T-helper 1 cell treated with Interleukin-12 subunit alpha and Interleukin-12 subunit beta and Interleukin-4 antibody, amounts not matched to agents 30 μg/mL and 1 μg/mL, for 36 hours (primary cell): ENCODE results near the gene APOL3.
"Not testable (repeated sequence)": the region's sequence is repeated elsewhere in the genome, so short reads cannot be mapped to it uniquely, and the experiment has no call there.

Experiments
- H3K27ac Mint-ChIP-seq: one replicate; pipeline ENCODE4 v1.8.0; 2021; ENCODE audit warnings: mild to moderate bottlenecking, mixed read lengths
- H3K27me3 Mint-ChIP-seq: one replicate; pipeline ENCODE4 v1.8.0; 2021; ENCODE audit warnings: low read depth, mixed read lengths
- H3K36me3 Mint-ChIP-seq: one replicate; pipeline ENCODE4 v1.8.0; 2021; ENCODE audit warnings: low read depth, mixed read lengths
- H3K4me1 Mint-ChIP-seq: one replicate; pipeline ENCODE4 v1.8.0; 2021; ENCODE audit warnings: low read depth, mixed read lengths
- H3K4me3 Mint-ChIP-seq: one replicate; pipeline ENCODE4 v1.8.0; 2021; ENCODE audit warnings: mild to moderate bottlenecking, moderate library complexity, mixed read lengths
- H3K9me3 Mint-ChIP-seq: one replicate; pipeline ENCODE4 v1.8.0; 2021; ENCODE audit warnings: mixed read lengths

Gene APOL3

GRCh38 chr22:36123673-36124630 lies 36.6 kb downstream of the APOL3 start:
- peaks cover 3% of the 10 kb centered on the region for H3K27me3 Mint-ChIP-seq
- no peaks in the 10 kb centered on the region for H3K9me3 Mint-ChIP-seq
- peaks cover 9% of the 10 kb centered on the region for H3K4me1 Mint-ChIP-seq
- H3K27ac Mint-ChIP-seq, result peak overlapping the region; percentile 76
- H3K4me3 Mint-ChIP-seq, result peak overlapping the region; percentile 13
- no peaks in the 10 kb centered on the region for H3K36me3 Mint-ChIP-seq

GRCh38 chr22:36120621-36121351 lies 39.8 kb downstream of the APOL3 start:
- not testable (repeated sequence) for H3K4me3 Mint-ChIP-seq, H3K27me3 Mint-ChIP-seq, H3K36me3 Mint-ChIP-seq, H3K4me1 Mint-ChIP-seq, H3K27ac Mint-ChIP-seq, H3K9me3 Mint-ChIP-seq

- no peaks in the 10 kb centered on the region for H3K9me3 Mint-ChIP-seq
- no peaks in the 10 kb centered on the region for H3K4me1 Mint-ChIP-seq
- no peak overlapping the region for H3K27ac Mint-ChIP-seq
- no peaks in the 10 kb centered on the region for H3K36me3 Mint-ChIP-seq
- no peak overlapping the region for H3K4me3 Mint-ChIP-seq
- no peaks in the 10 kb centered on the region for H3K27me3 Mint-ChIP-seq
Measured at GRCh38 chr22:36117053-36117554, 43.5 kb downstream of the APOL3 start.

DNA sequence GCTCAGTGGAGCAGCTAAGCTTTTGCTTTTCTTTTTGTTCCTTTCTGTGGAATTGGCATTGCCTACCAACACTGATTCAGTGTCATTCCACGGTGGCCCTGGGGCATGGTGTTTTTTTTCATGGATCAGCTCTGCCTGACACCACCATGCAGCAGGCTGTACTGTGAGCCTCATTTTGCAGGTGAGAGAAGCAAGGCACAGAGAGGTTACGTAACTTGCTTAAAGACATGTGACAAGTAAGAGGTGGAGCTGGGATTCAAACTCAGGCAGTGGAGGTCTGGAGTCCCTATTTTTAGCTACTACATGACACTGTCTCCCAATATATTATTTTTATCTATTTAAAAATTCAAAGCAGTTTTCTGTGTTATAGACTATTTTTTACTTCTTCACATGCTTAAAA lies 44.4 kb downstream of the APOL3 start:
- Mint-ChIP-seq H3K4me3 (no peak overlapping the region), H3K36me3 (no peaks in the 10 kb centered on the region)

DNA sequence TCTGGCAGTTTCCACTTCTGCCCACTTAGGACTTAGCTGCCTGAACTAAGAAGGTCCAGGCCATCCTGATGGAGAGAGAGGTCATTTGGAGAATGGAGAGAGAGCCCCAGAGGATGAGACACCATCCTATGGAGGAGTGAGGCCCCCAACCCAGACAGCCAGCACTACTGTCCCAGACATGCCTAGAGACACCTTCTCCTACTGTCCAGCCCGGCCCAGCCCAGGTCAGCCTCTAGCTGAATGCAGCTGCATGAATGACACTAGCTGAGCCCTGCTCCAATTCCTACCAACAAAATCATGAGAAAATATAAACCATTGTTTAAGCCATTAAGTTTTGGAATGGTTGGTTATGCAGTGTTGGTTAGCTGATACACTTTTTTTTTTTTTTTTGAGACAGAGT lies 47.4 kb downstream of the APOL3 start:
- H3K4me1 Mint-ChIP-seq, result no peaks in the 10 kb centered on the region
- no peaks in the 10 kb centered on the region for H3K36me3 Mint-ChIP-seq
- H3K9me3 Mint-ChIP-seq, result no peaks in the 10 kb centered on the region
- no peak overlapping the region for H3K4me3 Mint-ChIP-seq
- H3K27ac Mint-ChIP-seq, result no peak overlapping the region
- H3K27me3 Mint-ChIP-seq, result no peaks in the 10 kb centered on the region

More for the DNA sequence above, 44.4 kb downstream of the APOL3 start:
- no peaks in the 10 kb centered on the region for H3K4me1 Mint-ChIP-seq
- H3K27me3 Mint-ChIP-seq, result no peaks in the 10 kb centered on the region
- no peak overlapping the region for H3K27ac Mint-ChIP-seq
- H3K9me3 Mint-ChIP-seq, result no peaks in the 10 kb centered on the region

DNA sequence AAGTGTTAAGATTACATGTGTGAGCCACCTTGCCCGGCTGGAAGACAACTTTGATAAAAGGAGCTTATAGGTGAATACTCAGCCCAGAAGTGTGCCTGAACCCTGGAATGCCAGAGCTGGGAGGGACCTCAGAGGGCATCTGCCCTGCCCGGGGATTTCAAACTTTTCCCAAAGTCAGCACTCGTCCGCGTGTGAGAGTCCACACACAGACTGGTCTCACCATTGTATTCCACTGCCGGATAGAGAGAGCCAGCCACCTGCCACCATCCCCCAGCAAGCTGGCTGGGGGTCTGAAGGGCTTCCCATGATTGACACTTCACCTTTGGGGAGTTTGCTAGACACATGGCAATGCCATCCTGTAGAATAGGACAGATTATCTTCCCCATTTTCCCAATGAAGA lies 49.2 kb downstream of the APOL3 start:
- Mint-ChIP-seq H3K36me3 (no peaks in the 10 kb centered on the region), H3K27me3 (peaks cover 7% of the 10 kb centered on the region), H3K9me3 (no peaks in the 10 kb centered on the region), H3K4me3 (no peak overlapping the region), H3K4me1 (no peaks in the 10 kb centered on the region), H3K27ac (no peak overlapping the region)

DNA sequence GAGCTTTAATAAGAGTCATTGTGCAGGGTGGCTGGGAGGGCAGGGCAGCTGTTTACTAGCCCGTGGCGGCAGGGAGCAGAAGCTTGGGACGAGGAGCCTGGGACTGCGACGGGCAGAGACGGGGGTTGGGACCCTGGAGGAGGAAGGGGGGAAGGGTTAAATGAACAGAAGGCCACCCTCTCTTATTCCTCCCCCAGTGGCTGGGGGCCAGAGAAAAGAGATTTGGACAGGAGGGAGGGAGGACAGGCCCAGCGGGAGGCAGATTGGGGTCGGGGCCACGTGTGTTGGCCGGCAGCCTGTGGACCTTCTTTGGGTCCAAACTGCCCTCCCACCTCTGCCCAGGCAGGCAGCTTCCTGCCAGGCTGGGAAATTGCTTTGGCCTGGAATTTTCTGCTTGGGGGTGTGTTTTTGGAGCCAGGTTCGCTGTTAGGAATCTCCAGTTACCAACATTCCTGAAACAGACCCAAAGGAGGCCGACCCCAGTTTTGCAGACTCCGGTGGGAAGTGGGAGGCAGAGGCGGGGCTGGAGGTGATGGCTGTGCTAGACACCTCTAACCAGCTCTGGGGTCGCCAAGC lies 50.2 kb downstream of the APOL3 start:
- H3K4me3 Mint-ChIP-seq, result no peak overlapping the region
- no peaks in the 10 kb centered on the region for H3K9me3 Mint-ChIP-seq
- H3K27me3 Mint-ChIP-seq, result peaks cover 14% of the 10 kb centered on the region
- H3K36me3 Mint-ChIP-seq, result no peaks in the 10 kb centered on the region
- no peak overlapping the region for H3K27ac Mint-ChIP-seq
- no peaks in the 10 kb centered on the region for H3K4me1 Mint-ChIP-seq

DNA sequence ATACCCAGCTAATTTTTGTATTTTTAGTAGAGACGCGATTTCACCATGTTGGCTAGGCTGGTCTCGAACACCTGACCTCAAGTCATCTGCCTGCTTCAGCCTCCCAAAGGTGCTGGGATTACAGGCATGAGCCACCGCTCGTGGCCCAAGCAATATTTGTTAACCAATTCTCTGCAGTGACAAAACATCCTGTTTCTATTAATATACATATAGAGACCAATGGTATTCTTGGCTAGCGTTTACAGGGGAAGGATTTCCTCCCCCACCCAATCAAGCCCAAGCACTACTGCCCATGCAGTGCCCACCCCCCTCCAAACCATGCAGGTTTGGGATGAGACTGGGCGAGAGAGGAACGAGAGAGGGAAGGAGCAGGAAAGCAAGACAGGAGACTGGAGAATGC lies 53.1 kb downstream of the APOL3 start:
- Mint-ChIP-seq H3K9me3 (no peaks in the 10 kb centered on the region), H3K27me3 (peaks cover 14% of the 10 kb centered on the region), H3K27ac (no peak overlapping the region), H3K36me3 (no peaks in the 10 kb centered on the region), H3K4me3 (no peak overlapping the region), H3K4me1 (no peaks in the 10 kb centered on the region)

GRCh38 chr22:36106910-36107309 lies 53.6 kb downstream of the APOL3 start:
- H3K27ac Mint-ChIP-seq, result no peak overlapping the region
- H3K4me3 Mint-ChIP-seq, result no peak overlapping the region

GRCh38 chr22:36104988-36105387 lies 55.6 kb downstream of the APOL3 start:
- no peak overlapping the region for H3K27ac Mint-ChIP-seq
- peaks cover 15% of the 10 kb centered on the region for H3K27me3 Mint-ChIP-seq
- no peaks in the 10 kb centered on the region for H3K4me1 Mint-ChIP-seq
- no peaks in the 10 kb centered on the region for H3K9me3 Mint-ChIP-seq
- no peak overlapping the region for H3K4me3 Mint-ChIP-seq
- no peaks in the 10 kb centered on the region for H3K36me3 Mint-ChIP-seq

More at GRCh38 chr22:36106910-36107309, 53.6 kb downstream of the APOL3 start:
- Mint-ChIP-seq H3K9me3 (no peaks in the 10 kb centered on the region), H3K4me1 (no peaks in the 10 kb centered on the region), H3K36me3 (no peaks in the 10 kb centered on the region), H3K27me3 (peaks cover 14% of the 10 kb centered on the region)

DNA sequence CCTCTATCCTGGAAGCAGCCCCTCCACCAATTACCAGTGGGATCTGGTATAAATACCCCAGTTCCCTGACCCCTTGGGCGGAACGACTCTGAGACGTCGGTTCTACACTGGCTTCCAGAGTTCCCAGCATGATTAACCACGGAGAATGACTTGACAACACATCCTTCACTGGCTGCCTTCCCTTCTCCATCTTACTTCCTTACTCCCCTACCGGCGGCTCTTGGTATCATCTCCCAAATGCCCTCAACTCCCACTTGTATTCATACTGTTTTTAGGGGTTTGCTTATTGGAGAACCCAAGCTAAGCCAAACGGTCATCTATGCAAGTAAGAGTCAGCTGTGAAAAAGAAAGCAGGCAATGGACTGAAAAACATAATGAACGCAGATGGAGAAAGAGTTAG lies 56.1 kb downstream of the APOL3 start:
- Mint-ChIP-seq H3K9me3 (no peaks in the 10 kb centered on the region), H3K36me3 (no peaks in the 10 kb centered on the region), H3K27ac (no peak overlapping the region), H3K4me3 (no peak overlapping the region), H3K4me1 (no peaks in the 10 kb centered on the region), H3K27me3 (peaks cover 21% of the 10 kb centered on the region)

DNA sequence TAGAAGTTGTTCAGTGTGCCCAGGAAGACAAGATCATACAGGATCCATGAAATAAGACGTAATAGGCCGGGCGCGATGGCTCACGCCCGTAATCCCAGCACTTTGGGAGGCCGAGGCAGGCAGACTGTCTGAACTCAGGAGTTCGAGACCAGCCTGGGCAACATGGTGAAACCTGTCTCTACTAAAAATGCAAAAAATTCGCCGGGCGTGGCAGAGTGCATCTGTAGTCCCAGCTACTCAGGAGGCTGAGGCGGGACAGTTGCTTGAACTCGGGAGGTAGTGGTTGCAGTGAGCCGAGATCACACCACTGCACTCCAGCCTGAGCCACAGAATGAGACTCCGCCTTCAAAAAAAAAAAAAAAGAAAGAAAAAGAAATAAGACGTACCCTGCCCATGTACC lies 56.7 kb downstream of the APOL3 start:
- Mint-ChIP-seq H3K27me3 (peaks cover 22% of the 10 kb centered on the region), H3K4me1 (no peaks in the 10 kb centered on the region), H3K27ac (no peak overlapping the region), H3K36me3 (no peaks in the 10 kb centered on the region), H3K9me3 (no peaks in the 10 kb centered on the region), H3K4me3 (no peak overlapping the region)

DNA sequence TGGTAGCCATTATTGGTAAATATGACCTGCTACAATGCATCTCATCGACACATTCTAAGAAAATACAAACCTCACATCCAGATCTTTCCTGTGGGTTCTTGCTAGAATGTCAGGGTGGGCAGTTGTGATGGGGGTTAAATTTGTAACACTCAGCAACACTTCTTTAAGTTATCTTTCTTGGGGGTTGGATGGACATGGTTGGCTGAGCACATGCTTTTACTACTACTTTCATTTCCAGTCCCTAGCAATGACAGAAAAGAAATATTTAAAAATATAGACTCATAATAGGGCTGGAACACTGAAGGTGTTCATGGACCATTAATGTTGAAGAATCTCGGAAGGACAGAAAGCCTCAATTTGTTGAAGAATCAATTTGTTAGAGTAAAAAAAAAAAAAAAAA lies 57.6 kb downstream of the APOL3 start:
- Mint-ChIP-seq H3K9me3 (no peaks in the 10 kb centered on the region), H3K4me3 (no peak overlapping the region), H3K27ac (no peak overlapping the region), H3K4me1 (no peaks in the 10 kb centered on the region), H3K27me3 (peaks cover 22% of the 10 kb centered on the region), H3K36me3 (no peaks in the 10 kb centered on the region)

- Mint-ChIP-seq H3K27ac (no peak overlapping the region), H3K4me1 (no peaks in the 10 kb centered on the region), H3K27me3 (peaks cover 24% of the 10 kb centered on the region), H3K9me3 (no peaks in the 10 kb centered on the region), H3K36me3 (no peaks in the 10 kb centered on the region), H3K4me3 (no peak overlapping the region)
Measured at GRCh38 chr22:36101756-36102155, 58.8 kb downstream of the APOL3 start.
